Activated CD4-positive, alpha-beta T cell treated with anti-CD3 and anti-CD28 coated beads, Interleukin-2, Interleukin-4, amounts not matched to agents 100 ng/mL and 50 ng/mL, durations not matched to agents 16 hours and 8 hours (primary cell): ENCODE results near the gene TMEM86B.

Experiments used
- DNase-seq: peaks from one replicate; pipeline ENCODE4 v3.0.0-alpha.2; 2020; ENCODE audit warnings: low spot score

Gene TMEM86B

GRCh38 chr19:55257461-55258420 lies 29.2 kb upstream of the TMEM86B start:
- peak; percentile 33 for DNase-seq

- DNase-seq: peak; percentile 19
Observed at GRCh38 chr19:55256562-55257460, 28.2 kb upstream of the TMEM86B start.

GRCh38 chr19:55255618-55256423 lies 27.3 kb upstream of the TMEM86B start:
- DNase-seq: peak; percentile 63

- no peak for DNase-seq
Observed at GRCh38 chr19:55254625-55254977, 26.0 kb upstream of the TMEM86B start.

- DNase-seq: peak; percentile 74
Observed at GRCh38 chr19:55253842-55254624, 25.5 kb upstream of the TMEM86B start.

GRCh38 chr19:55252760-55253663 lies 24.4 kb upstream of the TMEM86B start:
- DNase-seq: no peak

- peak; percentile 72 for DNase-seq
Observed at GRCh38 chr19:55251341-55252081, 22.9 kb upstream of the TMEM86B start.

GRCh38 chr19:55250262-55251036 lies 21.9 kb upstream of the TMEM86B start:
- no peak for DNase-seq

- no peak for DNase-seq
Observed at GRCh38 chr19:55249841-55250240, 21.3 kb upstream of the TMEM86B start.

- no peak for DNase-seq
Observed at GRCh38 chr19:55248704-55249103, 20.1 kb upstream of the TMEM86B start.

GRCh38 chr19:55248166-55248675 lies 19.7 kb upstream of the TMEM86B start:
- no peak for DNase-seq

- DNase-seq: no peak
Observed at GRCh38 chr19:55247621-55248099, 19.1 kb upstream of the TMEM86B start.

- DNase-seq: no peak
Observed at GRCh38 chr19:55246462-55247451, 18.2 kb upstream of the TMEM86B start.

GRCh38 chr19:55245236-55245904 lies 16.8 kb upstream of the TMEM86B start:
- DNase-seq: no peak

- no peak for DNase-seq
Observed at GRCh38 chr19:55244004-55244680, 15.6 kb upstream of the TMEM86B start.

- DNase-seq: no peak
Observed at GRCh38 chr19:55242517-55242916, 14.0 kb upstream of the TMEM86B start.
